NK-92 treated with Interleukin-12 subunit alpha and Interleukin-12 subunit beta, amount 100 ng/mL, for 24 hours (cell line): ENCODE data around the gene DROSHA.

Source experiments
- DNase-seq: peaks from one replicate; lab custom pipeline; 2025; lab: John Stamatoyannopoulos, UW

The DROSHA gene

GRCh38 chr5:31464081-31464480 is 67.8 kb downstream of the DROSHA start:
- no peak for DNase-seq

GRCh38 chr5:31463351-31463750 is 68.5 kb downstream of the DROSHA start:
- no peak for DNase-seq

GRCh38 chr5:31459594-31459993 is 72.3 kb downstream of the DROSHA start:
- DNase-seq = no peak

- DNase-seq = no peak
These were observed 76.7 kb downstream of the DROSHA start for GRCh38 chr5:31455172-31455571.

GRCh38 chr5:31453522-31453921 is 78.4 kb downstream of the DROSHA start:
- DNase-seq = no peak

GRCh38 chr5:31452314-31452713 is 79.6 kb downstream of the DROSHA start:
- no peak for DNase-seq

- no peak for DNase-seq
These were observed 81.9 kb downstream of the DROSHA start for GRCh38 chr5:31449962-31450361.

GRCh38 chr5:31449174-31449573 is 82.7 kb downstream of the DROSHA start:
- no peak for DNase-seq

GRCh38 chr5:31445041-31445600 is 86.8 kb downstream of the DROSHA start:
- DNase-seq = no peak

- no peak for DNase-seq
These were observed 88.3 kb downstream of the DROSHA start for GRCh38 chr5:31443572-31443971.

- DNase-seq = no peak
These were observed 89.7 kb downstream of the DROSHA start for GRCh38 chr5:31442058-31442745.

GRCh38 chr5:31436851-31437250 is 95.0 kb downstream of the DROSHA start:
- DNase-seq = no peak

GRCh38 chr5:31435730-31436129 is 96.2 kb downstream of the DROSHA start:
- DNase-seq = no peak

- DNase-seq = no peak
These were observed 97.0 kb downstream of the DROSHA start for GRCh38 chr5:31434898-31435297.

GRCh38 chr5:31433229-31433628 is 98.7 kb downstream of the DROSHA start:
- no peak for DNase-seq

GRCh38 chr5:31427724-31428309 is 104.1 kb downstream of the DROSHA start:
- DNase-seq = no peak

GRCh38 chr5:31427013-31427723 is 104.7 kb downstream of the DROSHA start:
- DNase-seq = no peak

GRCh38 chr5:31421806-31422586 is 109.9 kb downstream of the DROSHA start:
- no peak for DNase-seq

GRCh38 chr5:31417512-31417911 is 114.4 kb downstream of the DROSHA start:
- no peak for DNase-seq

- no peak for DNase-seq
These were observed 115.3 kb downstream of the DROSHA start for GRCh38 chr5:31416547-31416946.

- DNase-seq = no peak
These were observed 115.9 kb downstream of the DROSHA start for GRCh38 chr5:31415960-31416359.
